ENCODE results near the gene CACNA2D2.

Gene CACNA2D2

GRCh38 chr3:50510325-50510724, 6.9 kb upstream of the CACNA2D2 start:
- Histone ChIP-seq H3K36me3 (ENCODE audit: control insufficient read depth, insufficient read depth, low read length) (no peaks in the 10 kb centered on the region), H3K4me1 (no peaks in the 10 kb centered on the region), H3K27me3 (ENCODE audit: control insufficient read depth, insufficient read depth, low read length) (no peaks in the 10 kb centered on the region), H3K79me2 (no peaks in the 10 kb centered on the region), H3K9me3 (ENCODE audit: control insufficient read depth, low read length) (no peaks in the 10 kb centered on the region), H3K4me3 (ENCODE audit: low read depth, low read length) (no peak overlapping the region), H3K4me2 (ENCODE audit: low read length) (no peak overlapping the region), H3K27ac (no peak overlapping the region), H3K9ac (no peak overlapping the region), H2AFZ (no peak overlapping the region)
- no peak for TF ChIP-seq CTCF (IDR thresholded peaks at IDR 0.05)

GRCh38 chr3:50509715-50510114, 6.3 kb upstream of the CACNA2D2 start:
- Histone ChIP-seq H3K36me3 (ENCODE audit: control insufficient read depth, insufficient read depth, low read length) (no peaks in the 10 kb centered on the region), H3K4me2 (ENCODE audit: low read length) (no peak overlapping the region), H2AFZ (no peak overlapping the region), H3K9ac (no peak overlapping the region), H3K4me3 (ENCODE audit: low read depth, low read length) (no peak overlapping the region), H3K79me2 (no peaks in the 10 kb centered on the region), H3K9me3 (ENCODE audit: control insufficient read depth, low read length) (no peaks in the 10 kb centered on the region), H3K4me1 (no peaks in the 10 kb centered on the region), H3K27ac (no peak overlapping the region), H3K27me3 (ENCODE audit: control insufficient read depth, insufficient read depth, low read length) (no peaks in the 10 kb centered on the region)
- TF ChIP-seq CTCF (IDR thresholded peaks at IDR 0.05) = no peak

- H3K27ac ChIP-seq = no peak overlapping the region
- no peaks in the 10 kb centered on the region for H3K79me2 ChIP-seq
- H3K9ac ChIP-seq = no peak overlapping the region
- H3K4me2 ChIP-seq (ENCODE audit: low read length) = no peak overlapping the region
- H3K4me1 ChIP-seq = no peaks in the 10 kb centered on the region
- TF ChIP-seq CTCF (IDR thresholded peaks at IDR 0.05) = no peak
- no peaks in the 10 kb centered on the region for H3K9me3 ChIP-seq (ENCODE audit: control insufficient read depth, low read length)
- no peak overlapping the region for H2AFZ ChIP-seq
- no peak overlapping the region for H3K4me3 ChIP-seq (ENCODE audit: low read depth, low read length)
- no peaks in the 10 kb centered on the region for H3K36me3 ChIP-seq (ENCODE audit: control insufficient read depth, insufficient read depth, low read length)
- no peaks in the 10 kb centered on the region for H3K27me3 ChIP-seq (ENCODE audit: control insufficient read depth, insufficient read depth, low read length)
Observed at GRCh38 chr3:50508821-50509220, 5.4 kb upstream of the CACNA2D2 start.

GRCh38 chr3:50506169-50506568, 2.7 kb upstream of the CACNA2D2 start:
- H3K27me3 ChIP-seq (ENCODE audit: control insufficient read depth, insufficient read depth, low read length) = no peaks in the 10 kb centered on the region

More at GRCh38 chr3:50506169-50506568, 2.7 kb upstream of the CACNA2D2 start:
- H3K79me2 ChIP-seq = no peaks in the 10 kb centered on the region
- no peak overlapping the region for H3K27ac ChIP-seq
- no peak for TF ChIP-seq CTCF (IDR thresholded peaks at IDR 0.05)
- H3K4me1 ChIP-seq = peaks cover 4% of the 10 kb centered on the region
- no peak overlapping the region for H2AFZ ChIP-seq
- no peaks in the 10 kb centered on the region for H3K9me3 ChIP-seq (ENCODE audit: control insufficient read depth, low read length)
- H3K4me2 ChIP-seq (ENCODE audit: low read length) = no peak overlapping the region
- H3K9ac ChIP-seq = no peak overlapping the region
- H3K4me3 ChIP-seq (ENCODE audit: low read depth, low read length) = no peak overlapping the region
- no peaks in the 10 kb centered on the region for H3K36me3 ChIP-seq (ENCODE audit: control insufficient read depth, insufficient read depth, low read length)

All from parathyroid adenoma (tissue), 2 donors.